Measurements from ENCODE around the gene PSMD9. TPM values are rescaled to one million over a fixed set of nuclear protein-coding genes. Genes with fewer than 3 reads are reported as not detected.

Gene PSMD9
- total and polyA plus RNA-seq, 2 experiments from 2014 or later = 32.7 to 36.3 TPM

- TF ChIP-seq REST (IDR thresholded peaks at IDR 0.05; ENCODE audit: unreplicated experiment) (no peak), JUNB (IDR thresholded peaks at IDR 0.05; ENCODE audit: unreplicated experiment) (no peak)
Observed at GRCh38 chr12:121899590-121899989, 11.0 kb downstream of the PSMD9 start (continued).

- peaks cover 4% of the 10 kb centered on the region for H3K27me3 Mint-ChIP-seq (ENCODE audit: insufficient read depth, low read depth, poor library complexity)
- no peak overlapping the region for H3K27ac Mint-ChIP-seq
- no peaks in the 10 kb centered on the region for H3K9me3 Mint-ChIP-seq
- no peaks in the 10 kb centered on the region for H3K4me1 Mint-ChIP-seq
- Histone ChIP-seq H4K20me1 (replicated peaks; ENCODE audit: insufficient read depth) (peaks cover 3% of the 10 kb centered on the region; the same call in 1 of the 2 replicates), H3K27ac (ENCODE audit: low read depth) (no peak overlapping the region), H3K36me3 (ENCODE audit: insufficient read depth) (no peaks in the 10 kb centered on the region; the same call in 1 of the 2 replicates), H3K4me2 (no peak overlapping the region), H2AFZ (no peak overlapping the region), H3K4me3 (no peak overlapping the region), H3K79me2 (replicated peaks; ENCODE audit: insufficient read depth) (no peaks in the 10 kb centered on the region), H3K4me1 (ENCODE audit: insufficient read depth) (no peaks in the 10 kb centered on the region), H3K9me2 (ENCODE audit: insufficient read depth) (no peaks in the 10 kb centered on the region), H3K27me3 (ENCODE audit: insufficient read depth) (no peaks in the 10 kb centered on the region), H3F3A (replicated peaks; ENCODE audit: low read depth) (no peaks in the 10 kb centered on the region)
- peaks cover 38% of the 10 kb centered on the region for H3K36me3 Mint-ChIP-seq (ENCODE audit: low read depth)
- ATAC-seq (peak; percentile 33; the same call in 1 of the 3 replicates), DNase-seq (ENCODE audit: low spot score) (peak; percentile 14)
- H3K4me3 Mint-ChIP-seq = no peak overlapping the region
- TF ChIP-seq POLR2AphosphoS5 (IDR thresholded peaks at IDR 0.05; ENCODE audit: low read depth) (no peak), CTCF (conservative IDR thresholded peaks at IDR 0.05; ENCODE audit: low read depth in 2 of 2) (no peak; a peak in 1 of 4 replicates), CREB1 (CRISPR knock-in tag; IDR thresholded peaks at IDR 0.05; ENCODE audit: low read depth) (no peak), EZH2 (IDR thresholded peaks at IDR 0.05; ENCODE audit: low read depth, unreplicated experiment) (no peak), REST (IDR thresholded peaks at IDR 0.05; ENCODE audit: unreplicated experiment) (no peak), STAT1 (IDR thresholded peaks at IDR 0.05; ENCODE audit: unreplicated experiment) (no peak), ETS1 (IDR thresholded peaks at IDR 0.05) (no peak), ZNF331 (CRISPR knock-in tag; IDR thresholded peaks at IDR 0.05; ENCODE audit: low read depth) (no peak), ZNF114 (CRISPR knock-in tag; IDR thresholded peaks at IDR 0.05) (no peak), NANOG (IDR thresholded peaks at IDR 0.05; ENCODE audit: borderline replicate concordance) (no peak), JUNB (IDR thresholded peaks at IDR 0.05; ENCODE audit: unreplicated experiment) (no peak)
Observed at GRCh38 chr12:121903202-121903601, 14.6 kb downstream of the PSMD9 start.

All from GM23338 (cell line).